Panc1 (cell line): ENCODE results near the gene TRAFD1. TPM values are rescaled to one million over a fixed set of nuclear protein-coding genes. Genes with fewer than 3 reads are reported as not detected.
"Not testable (repeated sequence)": the region's sequence is repeated elsewhere in the genome, so short reads cannot be mapped to it uniquely, and the experiment has no call there.

Experiments
- ATAC-seq: fragments of 200-7000 bp; cut with Tn5 transposase; 2 replicates; pipeline ENCODE4 v1.9.1; 2020; ENCODE audit warnings: mild to moderate bottlenecking, moderate library complexity
- BruUV-seq: library from RNA; stranded (reverse); fragments of 400-500 nt; replicated peaks from 2 replicates; lab custom pipeline; 2021; lab: Mats Ljungman, UMichigan
- CTCF ChIA-PET: fragments of 300-600 bp; sonication (Branson Sonifier 250); formaldehyde crosslinking; loops from one replicate; lab custom pipeline; 2022; ENCODE audit warnings: antibody characterized with exemption; lab: Charles Lee
- POLR2A ChIA-PET: fragments of 300-600 bp; sonication (Branson Sonifier 250); formaldehyde crosslinking; loops from one replicate; lab custom pipeline; 2022; ENCODE audit warnings: antibody characterized with exemption; lab: Charles Lee
- DNase-seq: peaks from one replicate; pipeline ENCODE4 v3.0.0-alpha.2; 2010; ENCODE audit warnings: low read depth, low spot score
- H3K27ac ChIP-seq: 2 replicates; pipeline ENCODE4 v1.5.1; 2011; ENCODE audit warnings: mild to moderate bottlenecking, low read length, inconsistent platforms
- H3K27me3 ChIP-seq: fragments of 200-500 bp; sonication (Bioruptor generic); 2 replicates; pipeline ENCODE4 v1.6.0; 2014; ENCODE audit warnings: low read length, inconsistent platforms; ENCODE audit not compliant: control insufficient read depth, insufficient read depth
- H3K36me3 ChIP-seq: fragments of 200-500 bp; sonication (Bioruptor generic); 2 replicates; pipeline ENCODE4 v1.5.1; 2014; ENCODE audit warnings: inconsistent platforms, mild to moderate bottlenecking, low read length, moderate library complexity; ENCODE audit not compliant: control insufficient read depth, insufficient read depth
- H3K4me1 ChIP-seq: 2 replicates; pipeline ENCODE4 v1.5.1; 2011; ENCODE audit warnings: inconsistent platforms, mild to moderate bottlenecking, low read length, moderate library complexity; ENCODE audit not compliant: control insufficient read depth, insufficient read depth
- H3K4me3 ChIP-seq, 2 experiments: 2 replicates each; pipeline ENCODE4 v1.5.1; 2011 to 2012; ENCODE audit warnings: low read depth in 2 of 2, low read length in 2 of 2, mild to moderate bottlenecking in 2 of 2, inconsistent platforms in 1 of 2, moderate library complexity in 1 of 2
- H3K9me3 ChIP-seq: fragments of 200-500 bp; sonication (Bioruptor generic); 2 replicates; pipeline ENCODE4 v1.5.1; 2014; ENCODE audit warnings: low read depth, mild to moderate bottlenecking, inconsistent platforms, low read length, moderate library complexity; ENCODE audit not compliant: control insufficient read depth, insufficient read depth
- POLR2AphosphoS5 ChIP-seq: IDR thresholded peaks from 2 replicates; pipeline ENCODE4 v1.6.1; 2012; ENCODE audit warnings: mild to moderate bottlenecking, low read depth, low read length, moderate library complexity
- SIN3A ChIP-seq: IDR thresholded peaks from 2 replicates; pipeline ENCODE4 v1.6.1; 2012; ENCODE audit warnings: low read depth, mild to moderate bottlenecking, low read length, moderate library complexity, borderline replicate concordance; ENCODE audit not compliant: insufficient read depth
- TCF7L2 ChIP-seq: IDR thresholded peaks from 2 replicates; pipeline ENCODE4 v1.6.1; 2011; ENCODE audit warnings: mild to moderate bottlenecking, low read depth, low read length, inconsistent platforms
- in situ Hi-C: cut with HindIII; loops from 2 replicates; pipeline ENCODE4 v1.10.0; 2016; ENCODE audit warnings: low sequenced_read_pairs, low pct_unique_long_range_greater_than_20kb
- intact Hi-C: fragments of 100-400 bp; cut with micrococcal nuclease; formaldehyde crosslinking; loops from one replicate; pipeline ENCODE4 v1.10.0; 2022; ENCODE audit not compliant: unreplicated experiment
- total RNA-seq: library from RNA; stranded (reverse); gene quantifications from one replicate; pipeline ENCODE4 v1.2.1, GENCODE V29; 2021; ENCODE audit not compliant: unreplicated experiment
- TF ChIP-seq, protein P1 (sequence below), 2 experiments: IDR thresholded peaks; 2 replicates each; pipeline ENCODE4 v1.6.1; 2011 to 2012; ENCODE audit warnings: low read depth in 2 of 2, control low read depth in 1 of 2, low read length in 1 of 2, mild to moderate bottlenecking in 1 of 2, moderate library complexity in 1 of 2; ENCODE audit not compliant: insufficient read depth in 1 of 2
- TF ChIP-seq, protein P2 (sequence below): fragments of 450-650 bp; IDR thresholded peaks from 2 replicates; pipeline ENCODE4 v1.5.1; 2017; ENCODE audit warnings: mild to moderate bottlenecking

TRAFD1 gene
- total RNA-seq, 1 experiment from 2014 or later, result 32.9 TPM

DNA sequence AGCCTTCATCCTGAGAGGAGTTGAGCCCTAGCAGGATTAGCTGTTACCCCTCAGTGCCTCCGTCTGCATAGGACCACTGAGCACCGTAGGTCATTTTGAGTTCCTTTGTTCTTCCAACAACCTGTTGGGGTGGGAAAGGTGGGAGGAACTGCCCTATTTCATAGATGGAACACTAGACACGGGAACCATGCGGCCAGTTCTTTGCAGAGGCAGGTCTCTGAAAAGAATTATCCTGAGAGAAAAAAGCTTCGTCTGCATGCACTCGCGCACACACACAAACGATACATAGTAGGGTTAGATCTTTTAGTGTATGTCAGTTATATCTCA is 28.5 kb downstream of the TRAFD1 start:
- Histone ChIP-seq H3K27me3 (no peaks in the 10 kb centered on the region), H3K27ac (no peak overlapping the region), H3K4me3 (no peak overlapping the region), H3K36me3 (peaks cover 2% of the 10 kb centered on the region; the same call in 1 of the 2 replicates), H3K9me3 (no peaks in the 10 kb centered on the region), H3K4me1 (no peaks in the 10 kb centered on the region)
- ATAC-seq (no peak), DNase-seq (no peak)
- ChIA-PET POLR2A (no interaction called here), CTCF (no interaction called here)
- TF ChIP-seq, protein P1, sequence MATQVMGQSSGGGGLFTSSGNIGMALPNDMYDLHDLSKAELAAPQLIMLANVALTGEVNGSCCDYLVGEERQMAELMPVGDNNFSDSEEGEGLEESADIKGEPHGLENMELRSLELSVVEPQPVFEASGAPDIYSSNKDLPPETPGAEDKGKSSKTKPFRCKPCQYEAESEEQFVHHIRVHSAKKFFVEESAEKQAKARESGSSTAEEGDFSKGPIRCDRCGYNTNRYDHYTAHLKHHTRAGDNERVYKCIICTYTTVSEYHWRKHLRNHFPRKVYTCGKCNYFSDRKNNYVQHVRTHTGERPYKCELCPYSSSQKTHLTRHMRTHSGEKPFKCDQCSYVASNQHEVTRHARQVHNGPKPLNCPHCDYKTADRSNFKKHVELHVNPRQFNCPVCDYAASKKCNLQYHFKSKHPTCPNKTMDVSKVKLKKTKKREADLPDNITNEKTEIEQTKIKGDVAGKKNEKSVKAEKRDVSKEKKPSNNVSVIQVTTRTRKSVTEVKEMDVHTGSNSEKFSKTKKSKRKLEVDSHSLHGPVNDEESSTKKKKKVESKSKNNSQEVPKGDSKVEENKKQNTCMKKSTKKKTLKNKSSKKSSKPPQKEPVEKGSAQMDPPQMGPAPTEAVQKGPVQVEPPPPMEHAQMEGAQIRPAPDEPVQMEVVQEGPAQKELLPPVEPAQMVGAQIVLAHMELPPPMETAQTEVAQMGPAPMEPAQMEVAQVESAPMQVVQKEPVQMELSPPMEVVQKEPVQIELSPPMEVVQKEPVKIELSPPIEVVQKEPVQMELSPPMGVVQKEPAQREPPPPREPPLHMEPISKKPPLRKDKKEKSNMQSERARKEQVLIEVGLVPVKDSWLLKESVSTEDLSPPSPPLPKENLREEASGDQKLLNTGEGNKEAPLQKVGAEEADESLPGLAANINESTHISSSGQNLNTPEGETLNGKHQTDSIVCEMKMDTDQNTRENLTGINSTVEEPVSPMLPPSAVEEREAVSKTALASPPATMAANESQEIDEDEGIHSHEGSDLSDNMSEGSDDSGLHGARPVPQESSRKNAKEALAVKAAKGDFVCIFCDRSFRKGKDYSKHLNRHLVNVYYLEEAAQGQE (IDR thresholded peaks at IDR 0.05; ENCODE audit: insufficient read depth in 1 of 2, low read depth in 2 of 2, low read length in 1 of 2), result no peak
- no peak for TF ChIP-seq TCF7L2
- TF ChIP-seq SIN3A, result no peak
- TF ChIP-seq, protein P2, sequence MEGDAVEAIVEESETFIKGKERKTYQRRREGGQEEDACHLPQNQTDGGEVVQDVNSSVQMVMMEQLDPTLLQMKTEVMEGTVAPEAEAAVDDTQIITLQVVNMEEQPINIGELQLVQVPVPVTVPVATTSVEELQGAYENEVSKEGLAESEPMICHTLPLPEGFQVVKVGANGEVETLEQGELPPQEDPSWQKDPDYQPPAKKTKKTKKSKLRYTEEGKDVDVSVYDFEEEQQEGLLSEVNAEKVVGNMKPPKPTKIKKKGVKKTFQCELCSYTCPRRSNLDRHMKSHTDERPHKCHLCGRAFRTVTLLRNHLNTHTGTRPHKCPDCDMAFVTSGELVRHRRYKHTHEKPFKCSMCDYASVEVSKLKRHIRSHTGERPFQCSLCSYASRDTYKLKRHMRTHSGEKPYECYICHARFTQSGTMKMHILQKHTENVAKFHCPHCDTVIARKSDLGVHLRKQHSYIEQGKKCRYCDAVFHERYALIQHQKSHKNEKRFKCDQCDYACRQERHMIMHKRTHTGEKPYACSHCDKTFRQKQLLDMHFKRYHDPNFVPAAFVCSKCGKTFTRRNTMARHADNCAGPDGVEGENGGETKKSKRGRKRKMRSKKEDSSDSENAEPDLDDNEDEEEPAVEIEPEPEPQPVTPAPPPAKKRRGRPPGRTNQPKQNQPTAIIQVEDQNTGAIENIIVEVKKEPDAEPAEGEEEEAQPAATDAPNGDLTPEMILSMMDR, result no peak
- no peak for TF ChIP-seq POLR2AphosphoS5
- no TSS peak for BruUV-seq
- in situ Hi-C loops (no loop called here), intact Hi-C loops (no loop called here)

DNA sequence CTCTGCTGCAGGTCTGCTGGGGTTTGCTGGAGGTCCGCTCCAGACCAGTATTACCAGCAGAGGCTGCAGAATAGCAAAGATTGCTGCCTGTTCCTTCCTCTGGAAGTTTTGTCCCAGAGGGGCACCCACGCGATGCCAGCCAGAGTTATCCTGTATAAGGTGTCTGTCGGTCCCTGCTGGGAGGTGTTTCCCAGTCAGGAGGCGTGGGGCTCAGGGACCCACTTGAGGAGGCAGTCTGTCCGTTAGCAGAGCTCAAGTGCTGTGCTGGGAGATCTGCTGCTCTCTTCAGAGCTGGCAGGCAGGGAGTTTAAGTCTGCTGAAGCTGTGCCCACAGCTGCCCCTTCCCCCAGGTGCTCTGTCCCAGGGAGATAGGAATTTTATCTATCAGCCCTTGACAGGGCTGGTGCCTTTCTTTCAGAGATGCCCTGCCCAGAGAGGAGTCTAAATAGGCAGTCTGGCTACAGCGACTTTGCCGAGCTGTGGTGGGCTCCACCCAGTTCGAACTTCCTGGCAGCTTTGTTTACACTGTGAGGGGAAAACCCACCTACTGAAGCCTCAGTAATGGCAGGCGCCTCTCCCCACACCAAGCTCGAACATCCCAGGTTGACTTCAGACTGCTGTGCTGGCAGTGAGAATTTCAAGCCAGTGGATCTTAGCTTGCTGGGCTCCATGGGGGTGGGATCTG is 33.2 kb downstream of the TRAFD1 start:
- H3K36me3 ChIP-seq, BruUV-seq, intact Hi-C loops, H3K9me3 ChIP-seq, H3K27me3 ChIP-seq, H3K4me3 ChIP-seq, POLR2A ChIA-PET, H3K27ac ChIP-seq, in situ Hi-C loops, H3K4me1 ChIP-seq, DNase-seq, ATAC-seq: not testable (repeated sequence)
- CTCF ChIA-PET, result interaction anchor here (0.6 kb wide), 1 partner anchor 49 kb away, joined by 9 read pairs; no protein-coding TSS in a partner anchor

DNA sequence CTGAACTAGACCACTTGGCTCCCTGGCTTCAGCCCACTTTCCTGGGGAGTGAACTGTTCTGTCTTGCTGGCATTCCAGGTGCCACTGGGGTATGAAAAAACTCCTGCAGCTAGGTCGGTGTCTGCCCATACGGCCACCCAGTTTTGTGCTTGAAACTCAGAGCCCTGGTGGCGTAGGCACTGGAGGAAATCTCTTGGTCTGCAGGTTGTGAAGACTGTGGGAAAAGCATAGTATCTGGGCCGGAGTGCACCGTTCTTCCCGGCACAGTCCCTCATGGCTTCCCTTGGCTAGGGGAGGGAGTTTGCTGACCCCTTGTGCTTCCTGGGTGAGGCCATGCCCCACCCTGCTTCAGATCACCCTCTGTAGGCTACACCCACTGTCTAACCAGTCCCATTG is 33.8 kb downstream of the TRAFD1 start:
- ATAC-seq (no peak), DNase-seq (no peak)
- in situ Hi-C loops, result no loop called here
- Histone ChIP-seq H3K27ac (no peak overlapping the region), H3K36me3 (no peaks in the 10 kb centered on the region), H3K27me3 (no peaks in the 10 kb centered on the region), H3K4me3 (no peak overlapping the region), H3K9me3 (no peaks in the 10 kb centered on the region), H3K4me1 (no peaks in the 10 kb centered on the region)
- ChIA-PET CTCF (interaction anchor here (0.6 kb wide), 1 partner anchor 50 kb away, joined by 9 read pairs; no protein-coding TSS in a partner anchor), POLR2A (no interaction called here)
- TF ChIP-seq, protein P2, result no peak
- no peak for TF ChIP-seq TCF7L2
- TF ChIP-seq POLR2AphosphoS5, result no peak
- TF ChIP-seq, protein P1 (IDR thresholded peaks at IDR 0.05; ENCODE audit: insufficient read depth in 1 of 2, low read depth in 2 of 2, low read length in 1 of 2), result no peak
- no peak for TF ChIP-seq SIN3A
- intact Hi-C loops, result no loop called here
- BruUV-seq, result no TSS peak
